ENCODE results near the gene DEAF1.

DNA sequence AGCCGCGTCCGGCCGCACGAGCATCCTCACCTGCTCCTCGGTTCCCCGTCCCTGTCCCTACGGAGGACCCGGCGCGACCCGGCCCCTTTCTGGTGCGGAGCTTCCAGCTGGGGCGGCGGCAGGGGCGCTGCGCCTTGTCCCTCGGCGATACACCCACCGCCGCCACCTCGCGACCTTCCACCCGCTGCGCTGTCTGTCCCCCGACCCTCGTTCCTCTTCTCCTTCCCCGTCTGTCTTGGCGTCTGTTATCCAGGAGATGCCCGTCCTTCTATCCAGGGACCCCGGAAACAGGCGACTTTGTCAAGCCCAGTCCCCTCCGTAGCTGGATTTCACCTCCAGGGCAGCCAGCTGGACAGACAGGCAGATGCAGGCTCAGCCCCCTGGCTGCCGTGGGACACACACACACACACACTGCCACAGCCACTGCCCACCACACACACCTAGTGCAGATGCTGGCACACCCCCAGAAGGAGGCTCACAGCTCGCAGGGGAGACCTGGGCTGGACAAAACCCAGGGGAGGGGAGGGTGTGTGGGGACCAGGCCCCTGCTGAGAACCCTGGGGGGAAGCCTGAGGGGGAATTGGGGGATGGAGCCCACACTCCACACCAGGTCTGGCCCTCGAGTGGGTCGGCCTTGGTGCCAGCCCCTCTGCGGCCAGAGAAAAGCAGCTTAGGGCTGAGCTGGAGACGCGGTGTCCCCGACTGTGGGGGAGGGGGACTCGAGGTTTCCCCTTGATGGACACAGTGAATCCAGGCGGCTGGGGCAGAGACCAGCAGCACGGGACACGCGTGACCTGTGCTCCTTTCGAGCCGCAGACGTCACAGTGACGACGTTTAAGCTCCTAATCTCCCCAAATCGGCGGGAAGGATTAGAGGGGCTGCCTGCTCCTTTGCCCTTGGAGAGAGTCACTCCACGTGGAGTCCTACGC, 57.2 kb downstream of the DEAF1 start:
- TF ChIP-seq POLR2A (IDR thresholded peaks at IDR 0.05) = no peak
- TF ChIP-seq, protein P1, sequence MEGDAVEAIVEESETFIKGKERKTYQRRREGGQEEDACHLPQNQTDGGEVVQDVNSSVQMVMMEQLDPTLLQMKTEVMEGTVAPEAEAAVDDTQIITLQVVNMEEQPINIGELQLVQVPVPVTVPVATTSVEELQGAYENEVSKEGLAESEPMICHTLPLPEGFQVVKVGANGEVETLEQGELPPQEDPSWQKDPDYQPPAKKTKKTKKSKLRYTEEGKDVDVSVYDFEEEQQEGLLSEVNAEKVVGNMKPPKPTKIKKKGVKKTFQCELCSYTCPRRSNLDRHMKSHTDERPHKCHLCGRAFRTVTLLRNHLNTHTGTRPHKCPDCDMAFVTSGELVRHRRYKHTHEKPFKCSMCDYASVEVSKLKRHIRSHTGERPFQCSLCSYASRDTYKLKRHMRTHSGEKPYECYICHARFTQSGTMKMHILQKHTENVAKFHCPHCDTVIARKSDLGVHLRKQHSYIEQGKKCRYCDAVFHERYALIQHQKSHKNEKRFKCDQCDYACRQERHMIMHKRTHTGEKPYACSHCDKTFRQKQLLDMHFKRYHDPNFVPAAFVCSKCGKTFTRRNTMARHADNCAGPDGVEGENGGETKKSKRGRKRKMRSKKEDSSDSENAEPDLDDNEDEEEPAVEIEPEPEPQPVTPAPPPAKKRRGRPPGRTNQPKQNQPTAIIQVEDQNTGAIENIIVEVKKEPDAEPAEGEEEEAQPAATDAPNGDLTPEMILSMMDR (IDR thresholded peaks at IDR 0.05) = no peak
